LNCAP (cell line): ENCODE results near the gene AGBL5.

Source experiments
- TF ChIP-seq, protein P1 (sequence below): fragments of 450-650 bp; IDR thresholded peaks from 2 replicates; pipeline ENCODE4 v1.5.1; 2017; ENCODE audit warnings: mild to moderate bottlenecking

AGBL5 gene, protein sequence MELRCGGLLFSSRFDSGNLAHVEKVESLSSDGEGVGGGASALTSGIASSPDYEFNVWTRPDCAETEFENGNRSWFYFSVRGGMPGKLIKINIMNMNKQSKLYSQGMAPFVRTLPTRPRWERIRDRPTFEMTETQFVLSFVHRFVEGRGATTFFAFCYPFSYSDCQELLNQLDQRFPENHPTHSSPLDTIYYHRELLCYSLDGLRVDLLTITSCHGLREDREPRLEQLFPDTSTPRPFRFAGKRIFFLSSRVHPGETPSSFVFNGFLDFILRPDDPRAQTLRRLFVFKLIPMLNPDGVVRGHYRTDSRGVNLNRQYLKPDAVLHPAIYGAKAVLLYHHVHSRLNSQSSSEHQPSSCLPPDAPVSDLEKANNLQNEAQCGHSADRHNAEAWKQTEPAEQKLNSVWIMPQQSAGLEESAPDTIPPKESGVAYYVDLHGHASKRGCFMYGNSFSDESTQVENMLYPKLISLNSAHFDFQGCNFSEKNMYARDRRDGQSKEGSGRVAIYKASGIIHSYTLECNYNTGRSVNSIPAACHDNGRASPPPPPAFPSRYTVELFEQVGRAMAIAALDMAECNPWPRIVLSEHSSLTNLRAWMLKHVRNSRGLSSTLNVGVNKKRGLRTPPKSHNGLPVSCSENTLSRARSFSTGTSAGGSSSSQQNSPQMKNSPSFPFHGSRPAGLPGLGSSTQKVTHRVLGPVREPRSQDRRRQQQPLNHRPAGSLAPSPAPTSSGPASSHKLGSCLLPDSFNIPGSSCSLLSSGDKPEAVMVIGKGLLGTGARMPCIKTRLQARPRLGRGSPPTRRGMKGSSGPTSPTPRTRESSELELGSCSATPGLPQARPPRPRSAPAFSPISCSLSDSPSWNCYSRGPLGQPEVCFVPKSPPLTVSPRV

DNA sequence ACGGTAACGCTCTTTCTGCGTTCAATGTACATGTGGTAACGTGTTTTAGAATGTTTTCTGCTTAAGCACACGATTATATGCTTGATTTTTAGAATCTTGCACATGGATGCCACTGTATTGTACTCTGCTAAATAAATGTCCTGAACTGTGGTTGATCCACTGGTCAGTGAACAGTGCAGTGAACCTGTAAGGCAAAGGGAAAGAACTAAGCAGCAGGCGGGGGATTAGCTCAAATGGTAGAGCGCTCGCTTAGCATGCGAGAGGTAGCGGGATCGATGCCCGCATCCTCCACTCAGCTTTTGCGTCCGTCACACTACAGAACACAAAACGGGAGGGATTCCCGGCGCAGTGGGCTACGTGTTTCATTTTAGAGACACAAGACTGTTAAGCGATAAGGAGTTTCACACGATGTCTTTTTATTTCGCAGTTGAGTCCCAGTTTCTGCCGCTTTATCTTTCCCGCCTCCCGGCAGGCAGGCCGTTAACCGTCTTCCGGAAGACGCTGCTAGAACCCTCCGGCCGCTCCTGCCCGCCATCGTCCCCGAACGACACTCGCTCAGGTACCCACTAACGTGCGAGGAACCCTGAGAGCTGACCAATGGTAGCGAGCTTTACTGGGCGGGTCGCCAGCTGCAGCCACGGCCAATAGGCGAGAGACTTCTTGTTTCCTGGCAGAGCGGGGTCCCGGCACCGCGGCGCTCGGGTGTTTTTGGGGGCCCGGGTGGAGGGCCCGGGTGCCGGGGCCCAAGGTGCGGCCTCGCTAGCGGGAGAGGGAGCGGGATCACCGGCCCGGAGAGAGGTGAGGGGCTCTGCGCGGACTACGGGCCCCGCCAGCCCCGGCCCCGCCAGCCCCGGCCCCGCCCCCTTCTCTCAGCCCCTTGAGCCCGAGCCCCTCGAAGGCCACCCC is at the start of gene AGBL5:
AGBL5 (plus strand) TSS at position 673 of the 906 bp plus-strand sequence. CDS start 1,291 bp downstream, outside the sequence.
- TF ChIP-seq, protein P1, sequence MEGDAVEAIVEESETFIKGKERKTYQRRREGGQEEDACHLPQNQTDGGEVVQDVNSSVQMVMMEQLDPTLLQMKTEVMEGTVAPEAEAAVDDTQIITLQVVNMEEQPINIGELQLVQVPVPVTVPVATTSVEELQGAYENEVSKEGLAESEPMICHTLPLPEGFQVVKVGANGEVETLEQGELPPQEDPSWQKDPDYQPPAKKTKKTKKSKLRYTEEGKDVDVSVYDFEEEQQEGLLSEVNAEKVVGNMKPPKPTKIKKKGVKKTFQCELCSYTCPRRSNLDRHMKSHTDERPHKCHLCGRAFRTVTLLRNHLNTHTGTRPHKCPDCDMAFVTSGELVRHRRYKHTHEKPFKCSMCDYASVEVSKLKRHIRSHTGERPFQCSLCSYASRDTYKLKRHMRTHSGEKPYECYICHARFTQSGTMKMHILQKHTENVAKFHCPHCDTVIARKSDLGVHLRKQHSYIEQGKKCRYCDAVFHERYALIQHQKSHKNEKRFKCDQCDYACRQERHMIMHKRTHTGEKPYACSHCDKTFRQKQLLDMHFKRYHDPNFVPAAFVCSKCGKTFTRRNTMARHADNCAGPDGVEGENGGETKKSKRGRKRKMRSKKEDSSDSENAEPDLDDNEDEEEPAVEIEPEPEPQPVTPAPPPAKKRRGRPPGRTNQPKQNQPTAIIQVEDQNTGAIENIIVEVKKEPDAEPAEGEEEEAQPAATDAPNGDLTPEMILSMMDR = no peak

DNA sequence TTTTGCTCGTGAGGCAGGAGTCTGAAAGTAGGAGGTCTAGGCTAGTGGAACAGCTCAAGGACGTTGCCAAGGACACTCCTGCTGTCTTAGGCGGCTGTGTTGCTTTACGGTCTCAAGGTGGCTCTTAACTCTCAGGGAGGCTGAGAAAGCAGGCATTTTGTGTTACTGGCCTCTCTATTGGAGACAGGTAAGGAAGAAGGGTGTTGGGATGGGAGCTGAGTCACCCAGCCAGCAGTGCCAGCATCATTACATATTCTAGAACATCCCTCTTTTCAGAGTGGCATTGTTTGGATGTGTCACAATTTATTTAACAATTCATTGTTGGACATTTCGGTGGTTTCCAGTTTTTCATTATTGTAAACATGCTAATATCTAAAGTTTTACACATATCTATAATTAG is 49.5 kb upstream of the AGBL5 start:
- TF ChIP-seq, protein P1 = no peak

DNA sequence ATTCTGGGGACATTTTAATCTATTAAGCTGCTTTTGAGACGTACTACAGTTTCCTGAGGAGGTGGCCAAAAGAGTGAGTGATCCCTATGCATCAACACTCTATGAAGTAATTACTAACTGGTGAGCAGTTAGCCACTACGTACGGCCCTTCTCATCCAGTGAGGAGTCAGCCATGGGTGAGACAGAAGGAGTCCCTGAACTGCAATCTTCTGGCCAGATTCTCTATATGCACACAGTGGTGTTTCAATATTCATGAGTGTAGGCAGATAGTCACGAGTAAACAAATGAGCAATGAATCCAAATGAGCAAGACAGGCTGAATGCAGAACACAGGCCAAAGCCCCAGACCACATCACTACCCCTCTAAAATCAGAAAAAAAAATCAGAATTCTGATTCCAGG is 48.5 kb upstream of the AGBL5 start:
- TF ChIP-seq, protein P1 = no peak

DNA sequence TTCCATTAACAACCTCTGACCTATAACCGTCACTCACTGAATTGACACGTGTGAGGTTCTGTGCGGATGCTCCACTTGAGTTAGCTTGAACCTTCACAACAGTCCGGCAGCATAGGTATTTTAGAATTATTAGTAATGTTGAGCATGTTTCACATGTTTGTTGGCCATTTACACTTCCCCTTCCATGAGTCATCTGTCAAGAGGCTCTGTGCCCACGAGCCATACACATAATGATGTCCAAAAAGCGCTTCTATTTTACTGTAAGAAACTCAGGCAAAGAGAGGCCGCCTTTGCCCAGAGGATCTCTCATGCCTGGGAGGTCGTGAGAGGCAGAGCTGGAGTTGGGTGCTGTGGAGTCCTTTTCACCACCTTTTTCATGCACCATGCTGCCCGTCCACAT is 47.6 kb upstream of the AGBL5 start:
- TF ChIP-seq, protein P1 = no peak

DNA sequence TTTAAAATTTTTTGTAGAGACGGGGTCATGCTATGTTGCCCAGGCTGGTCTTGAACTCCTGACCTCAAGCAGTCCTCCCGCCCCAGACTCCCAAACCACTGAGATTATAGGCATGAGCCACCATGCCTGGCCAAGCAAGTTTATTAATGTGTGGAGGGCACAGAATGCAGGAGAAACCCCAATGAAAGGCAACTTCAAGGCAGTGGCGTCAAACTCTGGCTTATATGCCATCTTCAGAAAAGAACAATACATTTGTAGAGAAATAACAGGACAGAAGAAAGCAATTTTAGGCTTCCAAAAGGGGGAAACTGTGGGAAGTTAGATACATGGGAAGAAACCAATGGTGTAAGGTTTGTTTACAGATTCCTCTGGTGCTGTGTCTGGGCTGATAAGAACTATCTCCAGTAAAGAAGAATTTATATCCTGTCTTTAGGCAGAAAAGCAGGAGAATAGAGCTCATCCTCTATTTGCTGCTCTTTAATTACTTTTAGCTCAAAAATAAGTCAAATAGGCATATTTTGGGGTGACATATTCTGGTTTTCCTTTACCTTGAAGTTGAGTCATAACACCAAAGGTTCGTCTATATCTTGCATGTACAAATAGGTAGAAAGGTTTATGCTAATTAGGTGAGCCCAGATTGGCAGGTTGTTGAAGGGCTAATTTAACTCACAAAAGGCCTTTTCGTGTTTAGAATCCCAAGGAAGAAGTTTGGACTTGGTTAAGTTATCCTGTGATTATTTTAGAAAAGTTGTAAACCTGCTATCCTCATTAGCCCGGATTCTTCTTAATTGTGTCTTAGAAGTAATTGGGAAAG is 44.7 kb upstream of the AGBL5 start:
- TF ChIP-seq, protein P1 = no peak

DNA sequence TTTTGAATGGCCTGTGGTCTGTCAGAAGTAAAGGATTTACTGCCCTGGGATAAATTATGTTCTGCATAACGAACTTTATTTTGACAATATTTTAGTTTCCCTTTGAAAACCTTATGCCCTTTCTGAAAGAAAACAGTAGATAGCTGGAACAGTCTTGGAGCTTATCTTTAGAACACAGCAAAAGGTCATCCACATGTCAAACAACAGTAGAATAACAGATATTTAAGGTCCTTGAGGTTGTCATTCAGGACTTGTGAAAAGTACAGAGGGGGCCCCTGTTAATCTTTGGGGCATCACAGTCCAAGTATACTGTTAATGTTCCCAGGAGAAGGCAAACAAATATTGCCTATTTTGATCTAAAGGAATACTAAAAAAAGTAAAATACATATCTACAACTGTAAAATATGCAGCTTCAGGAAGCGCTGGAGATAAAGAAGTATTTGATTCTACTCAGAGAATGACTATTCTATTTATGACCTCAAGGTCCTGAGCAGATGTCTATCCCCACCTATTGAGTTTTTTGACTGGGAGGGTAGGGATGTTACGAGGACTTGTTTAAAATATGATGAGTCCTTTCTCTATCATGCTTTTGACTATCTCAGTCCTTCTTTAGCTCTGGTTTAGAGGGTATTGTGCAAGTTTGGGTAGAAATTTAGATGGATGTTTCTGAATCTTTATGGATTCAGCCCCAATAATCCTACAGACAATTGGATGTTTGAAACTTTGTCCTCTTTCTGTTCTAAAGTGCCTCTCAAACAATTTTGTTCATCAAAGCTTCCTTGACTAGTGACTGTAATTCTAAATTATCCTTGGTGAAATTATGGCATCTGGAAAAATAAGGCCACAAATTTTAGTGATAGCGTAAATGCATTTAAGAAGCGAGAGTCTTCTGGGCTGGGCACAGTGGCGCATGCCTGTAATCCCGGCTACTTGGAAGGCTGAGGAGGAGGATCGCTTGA is 43.8 kb upstream of the AGBL5 start:
- TF ChIP-seq, protein P1 = no peak
